Muscle of back (tissue), 11 donors: ENCODE data around the gene ADGRL3. TPM values are rescaled to one million over a fixed set of nuclear protein-coding genes. Genes with fewer than 3 reads are reported as not detected.
A peak's percentile ranks its signal among the peaks of the same experiment; 100 is the strongest.
"Not testable (repeated sequence)": the region's sequence is repeated elsewhere in the genome, so short reads cannot be mapped to it uniquely, and the experiment has no call there.

Experiments
- DNase-seq, 3 donors: peaks; one replicate each; pipeline versions ENCODE4 v3.0.0 to v3.0.0-alpha.2; 2013
- polyA plus RNA-seq, 10 donors: library from polyadenylated mRNA; unstranded; fragments of 120-200 nt; gene quantifications; one replicate each; pipeline ENCODE4 v1.2.1, GENCODE V29; 2013; ENCODE audit not compliant: insufficient read length in 10 of 10

Gene ADGRL3
- polyA plus RNA-seq, 10 donors: 20.7 to 27.5 (median 23.7) TPM

DNA sequence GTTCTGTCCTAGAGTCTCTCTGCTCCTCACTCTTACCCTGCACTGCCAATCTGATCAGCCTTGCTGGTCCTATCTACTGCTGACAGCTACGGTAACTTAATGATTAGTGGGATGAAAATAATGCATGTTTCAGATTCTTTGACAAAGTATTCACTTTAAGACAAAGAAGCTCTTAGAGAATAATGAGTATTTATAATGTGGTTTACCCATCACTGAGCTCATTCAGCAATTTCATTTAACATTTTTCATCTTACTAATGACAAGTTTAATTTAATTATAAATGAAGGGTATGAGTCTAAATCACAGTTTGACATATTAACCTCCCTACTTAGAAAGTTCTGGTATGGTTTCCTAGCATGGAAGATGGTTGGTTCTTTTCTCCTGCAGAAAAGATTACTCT, 428.2 kb downstream of the ADGRL3 start:
- DNase-seq: no peak

DNA sequence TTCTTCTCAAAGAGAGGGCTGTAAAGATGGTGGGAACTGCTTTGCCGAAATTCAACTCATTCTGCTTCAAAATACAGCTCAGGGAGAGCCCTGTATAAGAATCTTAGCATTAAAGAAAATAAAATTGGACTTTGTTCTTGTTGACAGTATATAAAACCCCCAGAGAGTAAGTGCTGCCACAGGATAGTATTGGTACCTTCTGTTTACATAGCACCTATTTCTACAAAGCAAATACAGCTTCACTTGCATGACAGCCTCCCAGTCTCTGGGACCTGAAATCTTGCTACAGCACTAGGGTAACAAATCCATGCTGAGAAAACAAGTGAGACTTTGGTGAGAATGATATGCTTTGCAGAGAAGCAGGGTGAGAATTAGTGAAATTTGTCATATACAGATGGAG, 428.6 kb downstream of the ADGRL3 start:
- DNase-seq: no peak

DNA sequence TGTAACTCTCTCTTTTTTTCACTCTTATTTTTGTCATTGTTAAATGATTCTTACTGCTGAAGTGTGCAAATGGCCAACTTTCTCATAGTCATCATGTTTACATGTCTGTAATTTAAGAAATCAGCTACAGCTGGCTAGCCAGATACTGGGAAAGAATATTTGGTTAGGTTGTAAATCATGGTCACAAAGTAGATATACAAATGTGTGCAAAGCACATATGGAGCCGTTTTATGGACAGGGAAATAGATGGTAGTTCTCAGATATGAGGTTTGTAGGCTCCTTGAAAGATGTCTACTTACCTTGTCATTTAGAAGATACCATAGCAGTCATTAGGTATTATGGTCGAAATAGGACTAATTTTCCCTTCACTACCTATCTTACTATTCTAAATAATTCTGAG, 430.4 kb downstream of the ADGRL3 start:
- no peak for DNase-seq

DNA sequence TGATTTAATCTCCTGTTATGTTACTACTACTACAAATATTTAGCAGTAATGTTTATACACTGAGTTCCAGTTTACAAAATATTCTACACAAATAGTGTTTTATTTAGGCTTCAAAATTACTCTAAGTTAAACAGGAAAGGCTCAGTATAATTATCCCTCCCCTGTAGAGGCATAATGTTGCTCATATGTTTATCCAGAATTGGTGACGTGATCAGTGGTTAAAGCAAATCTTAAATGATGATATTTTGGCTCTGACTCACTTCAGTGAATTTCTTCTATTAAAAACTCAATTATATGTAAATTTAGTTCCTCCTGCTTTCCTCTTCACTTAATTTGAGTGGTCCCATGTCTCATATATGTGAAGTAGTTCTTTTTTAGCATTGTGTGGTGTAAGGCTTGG, 438.5 kb downstream of the ADGRL3 start:
- peak in 1 of 3 donors; percentile 10 for DNase-seq

DNA sequence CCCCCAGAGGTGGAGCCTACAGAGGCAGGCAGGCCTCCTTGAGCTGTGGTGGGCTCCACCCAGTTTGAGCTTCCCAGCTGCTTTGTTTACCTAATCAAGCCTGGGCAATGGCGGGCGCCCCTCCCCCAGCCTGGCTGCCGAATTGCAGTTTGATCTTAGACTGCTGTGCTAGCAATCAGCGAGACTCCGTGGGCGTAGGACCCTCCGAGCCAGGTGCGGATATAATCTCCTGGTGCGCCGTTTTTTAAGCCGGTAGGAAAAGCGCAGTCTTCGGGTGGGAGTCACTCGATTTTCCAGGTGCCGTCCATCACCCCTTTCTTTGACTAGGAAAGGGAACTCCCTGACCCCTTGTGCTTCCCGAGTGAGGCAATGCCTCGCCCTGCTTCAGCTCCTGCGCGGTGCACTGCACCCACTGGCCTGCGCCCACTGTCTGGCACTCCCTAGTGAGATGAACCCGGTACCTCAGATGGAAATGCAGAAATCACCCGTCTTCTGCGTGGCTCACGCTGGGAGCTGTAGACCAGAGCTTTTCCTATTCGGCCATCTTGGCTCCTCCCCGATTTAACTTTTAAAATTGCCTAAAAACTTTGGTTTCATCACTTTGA, 446.7 kb downstream of the ADGRL3 start:
- DNase-seq: not testable (repeated sequence)

DNA sequence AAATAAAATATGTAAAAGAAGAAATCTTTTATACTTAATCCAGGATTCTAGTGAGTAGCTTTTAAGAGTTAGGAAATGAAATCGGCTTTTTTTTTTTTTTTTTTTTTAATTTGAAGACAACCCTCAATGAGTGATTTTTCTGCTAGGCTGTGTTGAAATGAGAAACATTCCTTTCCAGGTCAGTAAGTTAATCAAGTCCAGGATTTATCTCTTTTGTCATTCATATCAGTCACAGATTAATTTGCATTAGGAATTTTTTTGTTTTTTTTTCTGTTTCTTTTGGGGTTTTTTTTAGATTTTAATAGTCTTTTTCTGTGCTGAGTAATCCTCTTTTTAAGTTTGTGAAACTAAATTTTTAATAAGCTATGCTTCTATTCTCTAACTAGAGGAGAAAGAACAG, 448.1 kb downstream of the ADGRL3 start:
- DNase-seq: no peak

DNA sequence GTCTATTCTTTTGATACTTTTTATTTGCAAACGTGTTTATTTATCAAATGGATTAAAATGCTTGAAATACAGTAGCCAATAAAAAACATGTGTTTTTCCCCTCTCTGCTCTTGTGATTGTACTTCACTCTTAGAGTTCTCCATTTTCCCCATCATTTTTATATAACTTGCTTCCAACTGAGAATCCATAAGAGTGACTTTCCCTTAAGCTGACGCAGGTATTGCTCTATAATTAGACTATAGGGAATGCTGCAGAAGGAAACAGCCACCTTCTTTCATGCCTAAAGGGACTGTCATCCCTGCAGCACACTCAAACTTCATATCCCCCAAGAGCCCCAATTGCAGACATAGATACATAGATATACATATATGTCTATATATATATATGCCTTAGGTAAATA, 456.9 kb downstream of the ADGRL3 start:
- DNase-seq: no peak

DNA sequence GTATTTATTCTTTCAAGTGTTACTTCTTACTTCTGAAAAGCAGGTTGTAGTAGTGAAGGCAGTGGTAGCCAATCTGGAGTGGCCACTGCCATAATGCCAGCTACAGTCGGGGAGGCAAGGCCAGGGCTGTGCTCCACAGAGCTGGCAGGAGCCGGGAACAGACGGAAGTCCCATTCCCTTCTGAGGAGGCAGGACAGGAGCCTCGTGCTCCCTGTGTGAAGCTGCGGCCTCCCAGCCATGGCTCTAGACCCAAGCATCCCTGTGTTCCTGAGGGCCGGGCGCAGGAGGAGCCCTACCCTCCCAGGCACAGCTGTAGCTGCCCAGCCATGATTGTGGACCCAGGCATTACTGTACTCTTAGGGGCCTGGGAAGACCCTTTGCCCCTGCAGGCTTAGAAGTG, 461.8 kb downstream of the ADGRL3 start:
- no peak for DNase-seq

DNA sequence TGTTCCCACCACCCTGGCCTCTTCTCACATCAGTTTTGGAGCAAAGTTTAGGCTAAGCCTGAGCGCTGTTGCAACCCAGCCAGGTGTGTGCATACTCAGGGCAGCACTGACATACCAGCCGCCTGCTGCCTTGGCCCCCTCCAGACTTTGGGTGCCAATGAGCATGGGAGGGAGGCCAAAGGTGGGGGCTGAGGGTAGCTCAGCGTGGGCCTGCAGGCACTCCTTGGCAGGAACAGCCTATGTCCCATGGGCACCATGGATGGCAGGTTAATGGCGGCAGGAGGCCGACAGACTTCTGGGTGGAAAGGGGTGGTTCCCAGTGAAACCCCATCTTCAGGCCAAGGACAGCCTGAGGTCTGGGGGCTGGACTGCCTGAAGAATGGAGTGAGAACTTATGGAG, 462.2 kb downstream of the ADGRL3 start:
- DNase-seq: no peak

DNA sequence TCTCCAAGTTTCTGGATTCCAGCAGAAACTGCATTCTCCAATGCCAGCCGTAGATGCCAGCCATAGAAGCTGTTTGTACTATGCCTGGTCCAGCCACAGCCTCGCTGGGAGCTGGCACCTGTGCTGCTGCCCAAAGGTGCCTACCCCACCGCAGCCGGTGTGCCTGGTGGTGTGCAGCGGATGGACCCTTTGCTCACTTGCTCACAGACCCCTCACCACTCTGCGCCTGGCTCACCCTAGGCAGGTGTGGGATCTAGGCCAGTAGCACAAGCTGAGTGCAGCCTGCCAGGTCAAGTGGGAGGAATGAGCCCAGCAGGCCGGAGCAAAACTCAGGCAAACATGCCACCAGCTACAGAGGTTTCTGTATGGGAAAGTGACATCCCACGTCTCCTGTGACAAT, 463.2 kb downstream of the ADGRL3 start:
- DNase-seq: no peak

DNA sequence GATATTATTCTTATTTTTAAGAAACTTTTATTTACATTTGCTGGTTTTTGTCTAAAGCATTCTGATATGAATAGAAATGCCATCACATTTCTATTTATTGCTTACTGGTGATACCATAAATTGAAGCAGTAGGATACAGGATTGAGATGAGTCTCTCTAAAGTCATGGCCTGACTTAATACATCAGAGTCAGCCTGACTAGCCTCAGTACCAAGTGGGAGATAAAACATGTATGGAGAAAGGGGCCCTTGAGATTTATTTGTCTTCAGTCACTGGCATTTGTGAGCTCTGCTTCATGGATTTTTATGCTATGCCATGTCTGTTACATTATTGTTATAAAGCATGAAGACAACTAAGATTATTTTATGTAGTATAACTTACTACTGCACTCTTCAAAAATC, 465.5 kb downstream of the ADGRL3 start:
- DNase-seq: no peak

DNA sequence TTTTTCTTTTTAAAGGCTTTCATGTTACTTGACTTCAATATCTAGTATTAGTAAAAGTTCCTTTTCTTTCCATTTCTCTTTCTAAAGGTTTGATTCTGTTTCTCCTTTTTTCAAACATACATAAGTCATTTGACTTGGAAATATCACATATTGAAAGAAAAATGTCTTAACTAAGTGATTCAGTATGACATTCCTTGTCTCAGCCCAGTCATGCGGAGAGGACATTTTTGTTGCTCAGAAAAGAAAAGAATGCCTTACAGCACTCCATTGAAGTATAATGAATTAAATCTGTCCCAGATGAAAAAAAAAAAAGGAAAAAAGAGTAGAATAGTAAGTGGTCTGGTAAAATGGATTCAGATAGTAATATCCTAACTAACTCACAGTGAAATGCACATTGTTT, 466.1 kb downstream of the ADGRL3 start:
- DNase-seq: peak; percentile 24 to 58 (median 28)

DNA sequence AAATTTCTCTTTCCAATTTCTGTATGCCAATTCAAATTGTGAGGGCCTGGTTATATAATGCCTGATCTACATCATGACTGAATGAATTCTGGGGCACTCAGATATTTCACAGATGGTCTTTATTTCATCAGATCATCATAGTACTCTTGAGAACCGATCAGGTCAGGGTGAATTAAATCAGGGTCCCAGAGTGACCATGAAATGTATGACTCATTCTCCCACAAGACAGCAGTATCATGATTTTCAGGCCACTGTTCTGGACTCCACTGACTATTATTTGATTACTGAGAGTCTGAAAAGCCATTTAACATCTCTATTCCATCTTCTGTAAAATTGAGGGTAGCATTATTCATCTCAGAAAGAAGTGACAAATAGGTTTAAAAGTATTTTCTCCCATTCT, 471.5 kb downstream of the ADGRL3 start:
- DNase-seq: no peak

DNA sequence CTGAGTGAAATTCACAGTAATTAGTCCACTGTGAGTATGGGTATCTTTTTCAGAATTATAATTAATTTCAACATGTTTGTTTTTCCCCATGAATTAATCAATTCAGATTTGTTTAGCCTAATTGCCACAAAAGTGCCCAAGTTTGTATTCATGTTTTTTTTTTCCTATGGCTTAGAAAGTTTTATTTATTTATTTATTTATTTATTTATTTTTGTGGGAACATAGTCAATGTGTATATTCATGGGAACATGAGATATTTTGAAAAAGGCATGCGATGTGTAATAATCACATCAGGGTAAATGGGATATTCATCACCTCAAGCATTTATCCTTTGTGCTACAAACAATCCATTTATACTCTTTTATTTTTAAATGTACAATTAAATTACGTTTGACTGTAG, 475.3 kb downstream of the ADGRL3 start:
- DNase-seq: no peak

DNA sequence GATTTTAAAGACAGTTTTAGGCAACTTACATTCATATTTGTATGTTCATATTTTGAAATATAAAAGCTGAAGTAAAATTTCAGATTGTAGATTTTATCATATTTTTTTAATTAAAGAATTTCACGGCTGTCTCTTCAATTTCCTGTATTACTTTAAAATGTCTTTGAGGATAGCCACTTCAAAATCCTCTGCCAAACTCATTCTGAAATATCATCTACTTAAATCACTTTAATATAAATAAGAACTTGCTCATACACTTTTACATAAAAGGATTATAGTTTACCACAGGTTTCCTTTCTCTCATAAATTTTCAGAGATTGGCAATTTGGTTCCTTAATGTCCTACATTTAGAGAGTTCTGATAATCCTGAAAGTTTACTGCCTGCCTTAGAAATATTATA, 478.2 kb downstream of the ADGRL3 start:
- no peak for DNase-seq

DNA sequence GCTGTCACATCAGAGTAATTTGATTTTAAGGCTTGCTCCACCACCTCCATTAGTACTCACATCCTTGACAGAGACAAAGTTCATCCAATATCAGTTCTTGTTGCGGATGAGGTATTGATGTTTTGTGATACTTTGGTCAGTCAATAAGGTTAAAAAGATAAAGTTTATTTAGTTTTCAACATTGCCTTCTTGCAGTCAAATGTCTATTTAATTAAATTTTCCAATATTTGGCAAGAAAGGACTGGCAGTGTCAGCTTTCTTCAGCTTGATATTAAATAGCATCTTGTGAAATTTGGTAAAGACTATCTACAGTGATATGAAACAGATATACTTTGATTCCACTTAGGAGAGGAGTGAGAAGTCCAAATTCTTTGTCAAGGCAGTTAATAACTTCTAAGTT, 493.4 kb downstream of the ADGRL3 start:
- no peak for DNase-seq

DNA sequence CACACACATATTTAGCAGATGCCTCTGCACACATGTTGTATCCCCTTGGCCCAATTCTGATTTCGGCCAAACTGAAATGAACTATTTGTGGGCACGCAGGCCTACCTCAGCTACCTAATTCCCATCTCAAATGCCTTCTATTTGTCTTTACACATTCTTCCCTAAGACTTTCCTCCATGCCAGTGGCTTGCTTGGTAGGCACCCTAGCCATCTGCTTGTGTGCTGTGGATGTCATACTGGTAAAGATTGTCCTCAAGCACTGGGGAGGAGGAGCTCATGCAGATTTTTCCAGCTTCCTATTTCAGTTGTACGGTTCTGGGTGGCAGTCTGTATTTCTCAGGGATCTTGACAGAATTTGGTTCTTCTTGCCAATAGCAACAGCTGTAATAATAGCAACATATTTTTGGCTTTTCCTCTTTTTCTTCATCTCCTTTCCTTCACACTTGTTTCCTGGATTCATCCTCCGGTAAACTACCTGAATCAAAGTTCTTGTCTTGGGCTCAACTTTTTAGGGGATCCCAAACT, 514.3 kb downstream of the ADGRL3 start:
- no peak for DNase-seq

DNA sequence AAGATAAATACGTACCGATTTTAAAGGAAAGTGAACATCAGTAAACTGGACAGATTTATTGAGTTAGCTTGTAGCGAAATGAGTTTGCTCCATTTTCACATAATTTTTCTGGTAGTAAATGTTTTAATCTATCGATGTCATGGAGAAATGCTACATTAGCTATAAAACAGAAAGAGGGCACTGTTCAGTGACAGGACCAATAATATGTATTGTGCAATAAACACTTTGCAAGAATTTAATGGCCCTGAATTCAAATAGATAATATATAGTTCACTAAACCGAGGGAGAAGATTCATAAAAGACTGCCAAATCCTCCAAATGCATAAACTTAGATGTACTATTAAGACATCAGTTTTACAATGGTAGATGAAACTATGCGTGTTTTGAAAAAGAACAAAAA, 516.3 kb downstream of the ADGRL3 start:
- DNase-seq: no peak

DNA sequence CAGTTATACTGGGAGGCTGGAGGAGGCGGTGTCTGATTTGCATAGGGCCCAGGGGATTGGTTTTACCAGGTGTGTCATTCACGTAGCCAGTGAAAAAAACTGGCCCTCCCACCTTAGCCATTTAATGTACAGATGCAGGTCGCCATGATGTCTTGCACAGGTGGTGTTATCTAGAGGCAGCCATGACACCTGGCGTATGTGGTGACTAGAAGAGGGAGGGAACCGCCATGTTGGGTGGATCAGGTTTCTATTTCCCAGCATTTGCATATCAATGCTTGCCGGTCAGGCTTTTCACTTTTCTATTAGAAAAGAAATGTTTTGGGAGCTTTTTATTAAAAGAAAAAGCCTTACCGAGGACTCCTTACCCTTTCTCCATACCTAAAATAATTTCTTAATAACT, 523.4 kb downstream of the ADGRL3 start:
- DNase-seq: no peak

DNA sequence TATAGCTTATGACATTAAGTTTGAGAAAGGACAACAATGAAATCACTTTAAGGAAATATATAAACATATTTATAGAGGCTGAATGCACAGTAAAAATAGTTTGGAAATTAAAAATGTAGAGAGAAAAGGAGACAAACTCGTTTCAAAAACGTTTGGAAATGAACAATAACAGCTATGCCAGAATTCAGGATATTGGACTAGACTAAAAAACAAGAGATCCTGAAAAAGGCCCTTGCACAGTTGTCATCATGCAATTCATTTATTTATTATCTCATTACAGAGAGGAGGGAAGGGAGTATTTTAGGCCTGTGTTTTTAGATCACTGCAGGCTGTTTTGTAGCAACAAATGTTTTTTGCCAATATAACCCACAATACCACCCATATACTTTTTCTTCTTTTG, 527.2 kb downstream of the ADGRL3 start:
- peak; percentile 30 to 72 (median 51) for DNase-seq

DNA sequence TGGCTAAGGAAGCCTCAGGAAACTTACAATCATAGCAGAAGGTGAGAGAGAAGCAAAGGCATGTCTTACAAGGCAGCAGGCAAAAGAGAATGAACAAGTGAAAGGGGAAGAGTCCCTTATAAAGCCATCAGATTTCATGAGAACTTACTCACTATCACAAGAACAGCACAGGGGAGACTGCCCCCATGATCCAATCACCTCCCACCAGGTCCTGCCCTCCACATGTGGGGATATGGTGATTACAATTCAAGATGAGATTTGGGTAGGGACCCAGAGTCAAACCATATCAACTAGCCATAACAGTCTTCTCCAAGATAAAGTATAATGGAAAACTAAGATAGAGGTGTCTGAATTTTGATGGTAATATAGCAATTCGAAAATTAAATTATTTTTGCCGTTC, 534.3 kb downstream of the ADGRL3 start:
- DNase-seq: no peak

DNA sequence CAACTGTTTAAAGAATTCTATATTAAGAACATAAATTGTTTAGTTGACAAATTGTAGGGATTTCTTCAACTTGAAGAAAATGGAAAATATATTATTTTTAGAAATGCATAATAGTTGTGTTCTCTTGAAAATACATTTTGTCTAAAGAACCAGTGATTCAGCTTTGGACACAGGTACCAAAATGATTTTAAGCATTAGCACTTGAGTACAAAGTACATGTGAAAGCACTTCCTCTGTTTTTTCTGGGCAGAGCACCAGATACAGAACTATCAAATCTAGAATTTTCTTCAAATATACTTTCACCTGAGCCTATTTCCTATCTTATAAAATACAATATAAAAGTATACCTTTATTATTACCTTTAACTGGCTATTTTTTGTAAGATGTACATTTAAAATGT, 539.8 kb downstream of the ADGRL3 start:
- DNase-seq: peak in 1 of 3 donors; percentile 21

DNA sequence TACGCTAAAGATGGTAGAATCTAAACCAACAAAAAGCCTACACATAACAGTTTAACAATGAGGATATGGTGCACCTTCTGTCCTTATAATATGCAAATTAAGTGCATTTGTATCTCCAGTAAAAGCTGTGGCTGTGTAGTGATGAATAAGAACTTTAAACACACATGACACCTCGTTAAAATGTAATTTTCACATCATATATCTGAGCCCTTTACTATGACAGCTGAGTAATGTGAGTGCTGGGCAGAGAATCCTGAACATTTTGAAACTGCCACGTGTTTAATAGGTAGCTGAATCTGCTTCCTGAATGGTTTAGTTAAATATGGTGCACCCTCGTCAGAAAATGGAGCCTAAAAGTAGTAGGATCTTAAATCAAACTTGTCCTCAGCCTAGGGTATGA, 540.8 kb downstream of the ADGRL3 start:
- peak in 1 of 3 donors; percentile 6 for DNase-seq

DNA sequence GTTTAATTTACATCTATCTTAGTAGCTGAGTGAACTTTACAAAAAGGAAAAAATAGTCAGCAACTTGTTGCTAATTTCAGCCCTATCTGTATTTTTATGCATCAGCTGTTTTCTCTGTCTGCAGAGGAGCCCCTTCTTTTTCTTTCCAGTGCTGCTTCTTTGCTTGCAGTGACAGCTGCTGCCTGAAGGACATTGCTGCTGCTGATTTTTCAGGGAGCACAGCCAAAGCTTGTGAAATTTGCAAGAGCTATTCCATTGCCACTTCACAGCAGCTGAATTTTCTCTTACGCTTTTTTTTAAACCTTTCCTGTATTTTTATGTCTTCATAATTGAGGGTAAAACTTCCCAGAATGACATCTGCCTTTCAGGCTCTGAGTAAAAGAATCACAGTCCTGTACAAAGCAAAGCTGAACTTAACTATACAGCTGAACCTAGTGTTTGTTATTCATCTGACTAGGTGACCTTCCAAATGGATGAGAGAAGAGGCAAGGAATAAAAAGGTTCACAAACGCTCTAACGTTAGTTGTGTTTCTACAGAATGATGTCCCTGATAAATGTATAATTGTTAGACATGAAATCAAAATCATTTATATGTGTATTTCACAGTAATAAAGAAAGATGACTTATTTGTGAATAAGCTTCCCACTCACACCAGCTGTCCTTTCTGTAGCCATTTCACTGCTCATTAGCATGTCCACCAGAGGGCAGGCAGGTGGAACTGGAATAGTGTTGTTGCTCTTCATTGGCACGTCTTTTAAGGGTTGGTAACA, 541.4 kb downstream of the ADGRL3 start:
- DNase-seq: peak; percentile 72 to 91 (median 79)
